ENCODE data around the gene DRC7.

DNA sequence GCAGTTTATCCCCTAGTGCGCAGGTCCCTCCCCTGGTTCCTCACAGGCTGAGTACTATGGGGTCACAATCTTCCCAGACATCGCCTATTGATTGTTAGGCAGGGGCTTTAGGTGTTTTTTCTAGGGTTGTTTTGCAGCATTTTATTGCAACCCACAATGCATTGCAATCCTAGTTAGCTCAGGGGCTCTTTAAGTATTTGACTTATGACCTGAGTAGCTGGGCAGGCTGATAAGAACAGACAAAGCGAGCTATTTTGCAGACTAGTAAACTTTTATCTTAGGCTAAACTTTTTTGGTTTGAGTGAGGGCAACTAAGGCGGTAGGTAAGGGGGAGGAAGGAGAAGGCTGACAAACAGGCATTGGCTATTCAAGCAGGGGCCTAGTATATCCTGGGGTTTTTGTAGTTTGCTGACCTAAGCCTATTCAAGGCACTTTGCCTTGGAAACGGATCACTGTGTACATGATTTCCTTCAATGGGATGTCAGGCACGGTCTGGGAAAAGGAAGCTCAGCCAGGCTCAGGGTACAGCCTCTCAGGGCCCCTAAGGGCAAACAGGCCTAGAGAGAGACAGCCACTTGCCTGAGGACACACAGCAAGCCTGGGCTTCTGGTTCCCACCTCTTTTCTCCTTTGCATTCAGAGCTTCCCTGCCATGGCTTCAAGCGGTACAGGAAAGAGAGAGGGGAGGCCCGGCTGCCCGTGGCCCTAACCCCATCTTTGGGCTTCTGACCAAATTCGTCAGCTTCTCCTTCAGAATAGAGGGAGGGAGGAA, 6.4 kb downstream of the DRC7 start:
- TF ChIP-seq, protein P1, sequence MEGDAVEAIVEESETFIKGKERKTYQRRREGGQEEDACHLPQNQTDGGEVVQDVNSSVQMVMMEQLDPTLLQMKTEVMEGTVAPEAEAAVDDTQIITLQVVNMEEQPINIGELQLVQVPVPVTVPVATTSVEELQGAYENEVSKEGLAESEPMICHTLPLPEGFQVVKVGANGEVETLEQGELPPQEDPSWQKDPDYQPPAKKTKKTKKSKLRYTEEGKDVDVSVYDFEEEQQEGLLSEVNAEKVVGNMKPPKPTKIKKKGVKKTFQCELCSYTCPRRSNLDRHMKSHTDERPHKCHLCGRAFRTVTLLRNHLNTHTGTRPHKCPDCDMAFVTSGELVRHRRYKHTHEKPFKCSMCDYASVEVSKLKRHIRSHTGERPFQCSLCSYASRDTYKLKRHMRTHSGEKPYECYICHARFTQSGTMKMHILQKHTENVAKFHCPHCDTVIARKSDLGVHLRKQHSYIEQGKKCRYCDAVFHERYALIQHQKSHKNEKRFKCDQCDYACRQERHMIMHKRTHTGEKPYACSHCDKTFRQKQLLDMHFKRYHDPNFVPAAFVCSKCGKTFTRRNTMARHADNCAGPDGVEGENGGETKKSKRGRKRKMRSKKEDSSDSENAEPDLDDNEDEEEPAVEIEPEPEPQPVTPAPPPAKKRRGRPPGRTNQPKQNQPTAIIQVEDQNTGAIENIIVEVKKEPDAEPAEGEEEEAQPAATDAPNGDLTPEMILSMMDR (IDR thresholded peaks at IDR 0.05): no peak
- TF ChIP-seq TAF1 (IDR thresholded peaks at IDR 0.05; ENCODE audit: borderline replicate concordance, low read depth, low read length) (no peak), EZH2phosphoT487 (IDR thresholded peaks at IDR 0.05; ENCODE audit: borderline replicate concordance, low read depth) (no peak)
